ENCODE results near the gene TMEM247. TPM values are rescaled to one million over a fixed set of nuclear protein-coding genes. Genes with fewer than 3 reads are reported as not detected.

The TMEM247 gene
- total RNA-seq, 4 donors from 2014 or later, result not detected

DNA sequence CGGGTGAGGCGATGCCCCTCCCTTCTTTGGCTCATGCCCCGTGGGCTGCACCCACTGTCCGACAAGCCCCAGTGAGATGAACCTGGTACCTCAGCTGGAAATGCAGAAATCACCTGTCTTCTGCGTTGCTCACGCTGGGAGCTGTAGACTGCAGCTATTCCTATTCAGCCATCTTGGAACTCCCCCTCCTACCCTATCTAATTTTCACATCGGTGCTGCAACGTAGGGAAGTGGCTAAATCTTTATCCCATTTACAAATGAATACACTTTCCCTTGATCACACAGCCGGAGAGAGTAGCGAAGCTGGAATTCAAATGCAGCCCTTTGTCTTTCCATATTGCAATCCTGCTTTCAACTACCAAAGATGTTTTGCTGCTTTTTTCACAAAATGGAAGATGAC, 1.4 kb upstream of the TMEM247 start:
- intact Hi-C loops (cut with DNase I; ENCODE audit: low total_unique reads), result no loop called here
- 82 to 93% methylated on average over 10 of the region's 10 CpGs for WGBS, 2 donors
- DNase-seq (ENCODE audit: low spot score in 2 of 2), result peak in 1 of 2 donors; percentile 50
- no peak overlapping the region for H3K4me3 ChIP-seq (ENCODE audit: low read depth, poor library complexity, severe bottlenecking)
- TF ChIP-seq CTCF (IDR thresholded peaks at IDR 0.05) (no peak), POLR2A (IDR thresholded peaks at IDR 0.05) (no peak)

- no peak for TF ChIP-seq CTCF (IDR thresholded peaks at IDR 0.05)
- no peak for TF ChIP-seq POLR2A (IDR thresholded peaks at IDR 0.05)
- WGBS, 2 donors, result 87% methylated on average over 24 of the region's 24 CpGs
- no peak overlapping the region for H3K4me3 ChIP-seq (ENCODE audit: low read depth, poor library complexity, severe bottlenecking)
- intact Hi-C loops (cut with DNase I; ENCODE audit: low total_unique reads), result no loop called here
- peak in 1 of 2 donors; percentile 64 for DNase-seq (ENCODE audit: low spot score in 2 of 2)
Observed at GRCh38 chr2:46480562-46480961, 1.2 kb downstream of the TMEM247 start.

DNA sequence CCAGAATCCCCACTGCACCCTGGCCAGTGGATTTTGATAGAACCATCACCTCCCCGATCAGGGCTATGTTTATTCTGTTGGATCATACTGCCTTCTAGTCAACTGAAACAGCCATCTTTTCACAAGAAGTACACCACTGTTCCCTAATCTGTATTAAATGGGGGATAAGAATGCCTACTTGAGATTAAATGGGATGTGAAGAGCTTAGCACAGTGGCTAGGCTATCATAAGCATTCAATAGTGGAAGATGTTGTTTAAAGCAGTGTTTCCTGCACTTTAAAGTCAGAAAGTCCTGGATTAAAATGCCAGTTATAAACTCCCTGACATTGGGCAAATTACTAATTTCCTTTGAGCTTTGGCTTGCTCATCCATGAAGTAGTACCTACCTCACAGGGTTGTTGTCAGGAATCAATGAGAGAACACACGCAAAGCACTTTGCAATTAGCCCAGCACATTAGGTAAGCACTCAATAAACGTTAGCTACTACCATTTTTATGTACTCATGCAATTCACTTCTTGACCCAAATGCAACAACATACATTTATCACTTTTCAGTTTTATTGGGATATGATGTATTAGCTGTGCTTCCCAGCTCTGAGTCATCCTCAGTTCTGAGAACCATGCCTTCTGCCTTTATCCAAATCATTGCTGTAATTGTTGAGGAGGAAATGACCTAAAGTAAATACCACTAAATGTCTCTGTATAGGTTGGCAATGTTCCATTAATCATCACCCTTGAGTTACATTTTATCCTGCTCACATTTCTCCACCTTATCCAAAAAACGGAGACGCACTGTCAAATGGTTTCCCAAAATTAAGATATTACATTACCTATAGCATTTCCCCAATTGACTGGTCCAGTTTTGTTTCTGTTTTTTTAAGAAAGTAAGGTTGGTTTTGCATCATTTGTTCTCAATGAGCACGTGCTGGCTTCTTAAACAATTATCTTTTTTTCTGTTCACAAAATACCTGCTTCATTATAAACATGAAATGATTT, 2.1 kb downstream of the TMEM247 start:
- intact Hi-C loops (cut with DNase I; ENCODE audit: low total_unique reads), result no loop called here
- 75 to 80% methylated on average over 6 of the region's 6 CpGs for WGBS, 2 donors
- no peak overlapping the region for H3K4me3 ChIP-seq (ENCODE audit: low read depth, poor library complexity, severe bottlenecking)
- TF ChIP-seq POLR2A (IDR thresholded peaks at IDR 0.05) (no peak), CTCF (IDR thresholded peaks at IDR 0.05) (no peak)
- DNase-seq (ENCODE audit: low spot score in 2 of 2), result no peak

- no peak overlapping the region for H3K4me3 ChIP-seq (ENCODE audit: low read depth, poor library complexity, severe bottlenecking)
- TF ChIP-seq CTCF (IDR thresholded peaks at IDR 0.05) (no peak), POLR2A (IDR thresholded peaks at IDR 0.05) (no peak)
- peak in 1 of 2 donors; percentile 61 for DNase-seq (ENCODE audit: low spot score in 2 of 2)
- intact Hi-C loops (cut with DNase I; ENCODE audit: low total_unique reads), result no loop called here
- WGBS, 2 donors, result 86 to 95% methylated on average over 4 of the region's 4 CpGs
Observed at GRCh38 chr2:46482490-46482889, 3.1 kb downstream of the TMEM247 start.

DNA sequence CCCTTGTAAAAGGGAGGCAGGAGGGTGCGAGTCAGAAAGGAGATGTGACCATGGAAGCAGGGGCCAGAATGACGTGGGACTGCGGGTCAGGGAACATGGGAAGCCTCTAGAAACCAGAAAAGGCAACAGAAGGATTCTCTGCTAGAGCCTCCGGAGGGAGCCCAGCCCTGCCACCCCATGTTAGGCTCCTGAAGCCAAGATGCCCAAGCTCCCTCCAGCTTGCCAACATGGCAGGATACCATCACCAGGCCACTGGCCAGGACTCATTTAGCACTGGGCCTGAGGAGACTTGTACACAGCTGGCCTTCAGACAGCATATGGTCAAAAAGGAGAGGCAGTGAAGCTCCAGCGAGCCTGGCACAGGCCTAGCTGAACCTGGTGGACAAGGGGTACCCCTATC, 5.6 kb downstream of the TMEM247 start:
- WGBS, 2 donors, result 95 to 99% methylated on average over 5 of the region's 5 CpGs
- intact Hi-C loops (cut with DNase I; ENCODE audit: low total_unique reads), result no loop called here
- H3K4me3 ChIP-seq (ENCODE audit: low read depth, poor library complexity, severe bottlenecking), result no peak overlapping the region
- TF ChIP-seq CTCF (IDR thresholded peaks at IDR 0.05), result no peak
- TF ChIP-seq POLR2A (IDR thresholded peaks at IDR 0.05), result no peak
- peak in 1 of 2 donors; percentile 76 for DNase-seq (ENCODE audit: low spot score in 2 of 2)
